ENCODE measurements around the gene CNTN6.

DNA sequence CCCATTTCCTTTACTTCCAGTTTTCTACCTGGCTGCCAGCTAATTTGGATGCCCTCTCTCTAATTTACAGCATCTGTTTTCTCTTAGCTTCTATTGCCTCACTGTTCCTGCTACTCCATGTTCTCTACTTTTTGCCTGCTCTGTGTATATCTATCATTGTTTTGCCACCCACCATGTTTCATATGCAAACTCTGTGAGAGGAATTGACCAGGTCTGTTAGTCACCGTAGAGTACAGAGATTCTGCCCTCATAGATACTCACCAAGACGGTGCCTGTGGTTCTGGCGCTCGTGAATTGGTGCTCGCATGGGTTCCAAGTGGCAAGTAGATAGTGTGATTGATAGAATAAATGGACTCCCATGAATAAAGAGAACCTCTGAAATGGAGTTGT lies 288.8 kb downstream of the CNTN6 start:
- TF ChIP-seq SIN3A (IDR thresholded peaks at IDR 0.05; ENCODE audit: borderline replicate concordance, insufficient read depth, low read depth, low read length) (no peak), POLR2AphosphoS5 (IDR thresholded peaks at IDR 0.05; ENCODE audit: low read depth, low read length) (no peak)
- TF ChIP-seq, protein P1, sequence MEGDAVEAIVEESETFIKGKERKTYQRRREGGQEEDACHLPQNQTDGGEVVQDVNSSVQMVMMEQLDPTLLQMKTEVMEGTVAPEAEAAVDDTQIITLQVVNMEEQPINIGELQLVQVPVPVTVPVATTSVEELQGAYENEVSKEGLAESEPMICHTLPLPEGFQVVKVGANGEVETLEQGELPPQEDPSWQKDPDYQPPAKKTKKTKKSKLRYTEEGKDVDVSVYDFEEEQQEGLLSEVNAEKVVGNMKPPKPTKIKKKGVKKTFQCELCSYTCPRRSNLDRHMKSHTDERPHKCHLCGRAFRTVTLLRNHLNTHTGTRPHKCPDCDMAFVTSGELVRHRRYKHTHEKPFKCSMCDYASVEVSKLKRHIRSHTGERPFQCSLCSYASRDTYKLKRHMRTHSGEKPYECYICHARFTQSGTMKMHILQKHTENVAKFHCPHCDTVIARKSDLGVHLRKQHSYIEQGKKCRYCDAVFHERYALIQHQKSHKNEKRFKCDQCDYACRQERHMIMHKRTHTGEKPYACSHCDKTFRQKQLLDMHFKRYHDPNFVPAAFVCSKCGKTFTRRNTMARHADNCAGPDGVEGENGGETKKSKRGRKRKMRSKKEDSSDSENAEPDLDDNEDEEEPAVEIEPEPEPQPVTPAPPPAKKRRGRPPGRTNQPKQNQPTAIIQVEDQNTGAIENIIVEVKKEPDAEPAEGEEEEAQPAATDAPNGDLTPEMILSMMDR (IDR thresholded peaks at IDR 0.05): no peak

All from Panc1 (cell line).